T-helper 1 cell treated with Interleukin-12 subunit alpha and Interleukin-12 subunit beta and Interleukin-4 antibody, amounts not matched to agents 30 ng/mL and 1 ng/mL, for 36 hours (primary cell): Measurements from ENCODE around the gene NELFA. TPM values are rescaled to one million over a fixed set of nuclear protein-coding genes. Genes with fewer than 3 reads are reported as not detected.

Source experiments
- intact Hi-C: fragments of 100-400 bp; cut with micrococcal nuclease; formaldehyde crosslinking; loops from one replicate; pipeline ENCODE4 v1.15.1; 2024
- total RNA-seq: library from RNA; stranded (reverse); gene quantifications from 2 replicates; pipeline ENCODE4 v1.2.3, GENCODE V29; 2022

The NELFA gene
- total RNA-seq, 1 donor from 2014 or later, result 39.2 TPM

GRCh38 chr4:1983846-1984405, 24.8 kb downstream of the NELFA start:
- intact Hi-C loops, result no loop called here

GRCh38 chr4:1983053-1983845, 25.5 kb downstream of the NELFA start:
- intact Hi-C loops, result no loop called here

- intact Hi-C loops, result no loop called here
Observed at GRCh38 chr4:1982124-1983052, 26.4 kb downstream of the NELFA start.

- intact Hi-C loops, result no loop called here
Observed at GRCh38 chr4:1981251-1982058, 27.3 kb downstream of the NELFA start.

- intact Hi-C loops, result no loop called here
Observed at GRCh38 chr4:1980561-1981041, 28.2 kb downstream of the NELFA start.

GRCh38 chr4:1979477-1980196, 29.1 kb downstream of the NELFA start:
- intact Hi-C loops, result no loop called here

GRCh38 chr4:1978741-1979476, 29.9 kb downstream of the NELFA start:
- intact Hi-C loops, result no loop called here

GRCh38 chr4:1978226-1978625, 30.5 kb downstream of the NELFA start:
- intact Hi-C loops, result no loop called here

GRCh38 chr4:1976416-1977352, 32.1 kb downstream of the NELFA start:
- intact Hi-C loops, result no loop called here

- intact Hi-C loops, result no loop called here
Observed at GRCh38 chr4:1975880-1976279, 32.9 kb downstream of the NELFA start.

- intact Hi-C loops, result no loop called here
Observed at GRCh38 chr4:1975391-1975801, 33.4 kb downstream of the NELFA start.

- intact Hi-C loops, result no loop called here
Observed at GRCh38 chr4:1974840-1975239, 33.9 kb downstream of the NELFA start.

- intact Hi-C loops, result no loop called here
Observed at GRCh38 chr4:1973661-1974060, 35.1 kb downstream of the NELFA start.

- intact Hi-C loops, result no loop called here
Observed at GRCh38 chr4:1973218-1973617, 35.6 kb downstream of the NELFA start.

- intact Hi-C loops, result no loop called here
Observed at GRCh38 chr4:1972414-1972813, 36.4 kb downstream of the NELFA start.

- intact Hi-C loops, result no loop called here
Observed at GRCh38 chr4:1971456-1972200, 37.1 kb downstream of the NELFA start.

GRCh38 chr4:1970926-1971325, 37.8 kb downstream of the NELFA start:
- intact Hi-C loops, result no loop called here
